ENCODE data around the gene TMEM244. TPM values are rescaled to one million over a fixed set of nuclear protein-coding genes. Genes with fewer than 3 reads are reported as not detected.

TMEM244 gene
- total and polyA plus RNA-seq, 9 of the 15 experiments (the other 6 are each of a cell fraction or from before 2014, with no cell fraction given) = not detected

DNA sequence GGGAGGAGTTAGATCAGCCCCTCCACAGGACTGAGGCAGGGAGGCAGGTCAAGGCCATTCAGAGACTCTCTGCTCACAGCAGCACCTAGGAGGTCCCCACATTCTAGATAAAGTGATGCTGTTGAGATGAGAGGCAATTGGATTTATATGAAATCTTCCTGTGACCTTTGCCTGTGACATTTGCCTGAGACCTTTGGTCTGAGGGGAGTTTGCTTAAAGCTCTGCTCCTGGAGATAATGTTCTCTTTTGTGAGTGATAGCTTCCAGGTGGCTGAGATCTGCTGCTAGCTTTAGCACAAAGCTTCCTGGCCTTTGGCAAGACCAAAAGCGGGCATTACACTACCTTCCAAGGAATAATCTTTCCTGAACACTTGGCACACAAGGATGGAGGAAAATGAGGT, 43.3 kb downstream of the TMEM244 start:
- Histone ChIP-seq H3K27ac (ENCODE audit: extremely low read depth, low read depth, low read length) (no peak overlapping the region), H3K4me2 (ENCODE audit: insufficient read depth, low read length) (no peak overlapping the region), H3K79me2 (ENCODE audit: control insufficient read depth, insufficient read depth, low read length) (no peaks in the 10 kb centered on the region), H3K9ac (ENCODE audit: insufficient read depth in 1 of 2, low read depth in 2 of 2, low read length in 2 of 2) (no peak overlapping the region), H3K36me3 (ENCODE audit: control insufficient read depth, insufficient read depth, low read length) (no peaks in the 10 kb centered on the region), H3K4me3 (no peak overlapping the region), H3K27me3 (ENCODE audit: control insufficient read depth in 2 of 2, insufficient read depth in 2 of 2, low read length in 2 of 2) (no peaks in the 10 kb centered on the region), H3K9me3 (replicated peaks; ENCODE audit: control insufficient read depth, insufficient read depth, low read depth, low read length) (no peaks in the 10 kb centered on the region), H3K4me1 (replicated peaks in 1 of 2; ENCODE audit: control insufficient read depth in 2 of 2, insufficient read depth in 2 of 2, low read length in 2 of 2) (no peaks in the 10 kb centered on the region), H4K20me1 (replicated peaks; ENCODE audit: control insufficient read depth, insufficient read depth, low read length) (no peaks in the 10 kb centered on the region), H2AFZ (ENCODE audit: low read depth, low read length) (no peak overlapping the region), H3K9me1 (ENCODE audit: control insufficient read depth, insufficient read depth, low read length) (no peaks in the 10 kb centered on the region)
- DNase-seq (ENCODE audit: extremely low read depth in 1 of 4, low spot score in 3 of 4) (no peak), FAIRE-seq (no peak), ATAC-seq (no peak)
- POLR2A ChIA-PET = interaction anchor here (0.7 kb wide), 1 partner anchor 29 kb away, joined by 3 read pairs; no protein-coding TSS in a partner anchor
- WGBS (ENCODE audit: insufficient coverage, low coverage, missing lambda C conversion rate) = 12% methylated on average over 1 of the region's 1 CpG
- intact Hi-C loops (cut with micrococcal nuclease) (no loop called here), in situ Hi-C loops (cut with MboI) (no loop called here)
- BruUV-seq (replicated peaks) = no TSS peak
- CTCF ChIA-PET (ENCODE audit: low intra/inter-chr PET ratio) = no interaction called here
- TF ChIP-seq, protein P1, sequence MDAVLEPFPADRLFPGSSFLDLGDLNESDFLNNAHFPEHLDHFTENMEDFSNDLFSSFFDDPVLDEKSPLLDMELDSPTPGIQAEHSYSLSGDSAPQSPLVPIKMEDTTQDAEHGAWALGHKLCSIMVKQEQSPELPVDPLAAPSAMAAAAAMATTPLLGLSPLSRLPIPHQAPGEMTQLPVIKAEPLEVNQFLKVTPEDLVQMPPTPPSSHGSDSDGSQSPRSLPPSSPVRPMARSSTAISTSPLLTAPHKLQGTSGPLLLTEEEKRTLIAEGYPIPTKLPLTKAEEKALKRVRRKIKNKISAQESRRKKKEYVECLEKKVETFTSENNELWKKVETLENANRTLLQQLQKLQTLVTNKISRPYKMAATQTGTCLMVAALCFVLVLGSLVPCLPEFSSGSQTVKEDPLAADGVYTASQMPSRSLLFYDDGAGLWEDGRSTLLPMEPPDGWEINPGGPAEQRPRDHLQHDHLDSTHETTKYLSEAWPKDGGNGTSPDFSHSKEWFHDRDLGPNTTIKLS (IDR thresholded peaks at IDR 0.05; ENCODE audit: borderline replicate concordance, low read depth) = no peak
- TF ChIP-seq CBFA2T3 (IDR thresholded peaks at IDR 0.05) = peak; percentile 27; the same call in 1 of the 2 replicates

DNA sequence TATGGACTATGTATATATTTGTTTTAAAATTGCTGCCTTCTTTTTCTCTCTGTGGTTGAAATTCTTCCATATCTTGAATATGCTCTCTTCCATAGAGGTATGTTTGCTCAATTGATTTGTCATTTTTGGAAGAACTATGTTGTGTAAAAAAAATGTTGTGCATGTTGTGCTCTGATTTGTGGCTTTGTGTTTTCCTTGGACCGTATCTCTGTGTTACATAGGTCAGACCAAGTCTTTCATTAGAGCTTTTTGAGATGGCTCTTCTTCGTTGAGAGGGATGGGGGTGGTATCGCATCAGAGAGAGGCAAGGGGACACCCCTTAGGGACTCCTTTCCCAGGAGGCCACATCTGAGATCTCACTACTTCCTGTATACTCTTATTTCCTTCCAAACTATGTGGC, 43.8 kb downstream of the TMEM244 start:
- H3K4me2 ChIP-seq (ENCODE audit: insufficient read depth, low read length) = no peak overlapping the region
- H2AFZ ChIP-seq (ENCODE audit: low read depth, low read length) = no peak overlapping the region
- intact Hi-C loops (cut with micrococcal nuclease) = no loop called here
- H3K4me1 ChIP-seq (replicated peaks in 1 of 2; ENCODE audit: control insufficient read depth in 2 of 2, insufficient read depth in 2 of 2, low read length in 2 of 2) = no peaks in the 10 kb centered on the region
- no peak for DNase-seq (ENCODE audit: extremely low read depth in 1 of 4, low spot score in 3 of 4)
- ATAC-seq = no peak
- H4K20me1 ChIP-seq (replicated peaks; ENCODE audit: control insufficient read depth, insufficient read depth, low read length) = no peaks in the 10 kb centered on the region
- no peaks in the 10 kb centered on the region for H3K9me1 ChIP-seq (ENCODE audit: control insufficient read depth, insufficient read depth, low read length)
- FAIRE-seq = no peak
- no peaks in the 10 kb centered on the region for H3K36me3 ChIP-seq (ENCODE audit: control insufficient read depth, insufficient read depth, low read length)
- H3K27ac ChIP-seq (ENCODE audit: extremely low read depth, low read depth, low read length) = no peak overlapping the region
- no TSS peak for BruUV-seq (replicated peaks)
- CTCF ChIA-PET (ENCODE audit: low intra/inter-chr PET ratio) = no interaction called here
- POLR2A ChIA-PET = no interaction called here
- H3K27me3 ChIP-seq (ENCODE audit: control insufficient read depth in 2 of 2, insufficient read depth in 2 of 2, low read length in 2 of 2) = no peaks in the 10 kb centered on the region
- WGBS (ENCODE audit: insufficient coverage, low coverage, missing lambda C conversion rate) = 44% methylated on average over 3 of the region's 3 CpGs
- H3K9ac ChIP-seq (ENCODE audit: insufficient read depth in 1 of 2, low read depth in 2 of 2, low read length in 2 of 2) = no peak overlapping the region
- in situ Hi-C loops (cut with MboI) = no loop called here
- H3K4me3 ChIP-seq = no peak overlapping the region
- H3K79me2 ChIP-seq (ENCODE audit: control insufficient read depth, insufficient read depth, low read length) = no peaks in the 10 kb centered on the region
- no peaks in the 10 kb centered on the region for H3K9me3 ChIP-seq (replicated peaks; ENCODE audit: control insufficient read depth, insufficient read depth, low read depth, low read length)
- no peak for TF ChIP-seq ZC3H8 (IDR thresholded peaks at IDR 0.05)
- TF ChIP-seq POLR2B (IDR thresholded peaks at IDR 0.05; ENCODE audit: low read depth, partially characterized antibody) = no peak
- no peak for TF ChIP-seq GABPB1 (CRISPR knock-in tag; IDR thresholded peaks at IDR 0.05)
- TF ChIP-seq TRIM28 (IDR thresholded peaks at IDR 0.05) = no peak
- no peak for TF ChIP-seq KLF10 (CRISPR knock-in tag; IDR thresholded peaks at IDR 0.05)

All from K562 (cell line).